Esophagus muscularis mucosa (tissue), 4 donors: ENCODE measurements around the gene PRRC2B. TPM values are rescaled to one million over a fixed set of nuclear protein-coding genes. Genes with fewer than 3 reads are reported as not detected.

Experiments
- DNase-seq: peaks from one replicate; pipeline ENCODE4 v3.0.0-alpha.2; 2017; ENCODE audit errors: extremely low spot score
- H3K27ac ChIP-seq, 4 donors: fragments of 200-600 bp; sonication (generic); replicated peaks in 1 of 4; 1 replicate in 3 of 4; 2 replicates in 1 of 4; pipeline ENCODE4 v1.5.1; 2016 to 2019; ENCODE audit warnings: mild to moderate bottlenecking in 1 of 4
- H3K27me3 ChIP-seq, 4 donors: fragments of 200-600 bp; sonication (generic); one replicate each; pipeline versions ENCODE4 v1.5.1 to v1.6.0; 2016 to 2019
- H3K36me3 ChIP-seq, 4 donors: fragments of 200-600 bp; sonication (generic); one replicate each; pipeline ENCODE4 v1.5.1; 2016 to 2019
- H3K4me1 ChIP-seq, 4 donors: fragments of 200-600 bp; sonication (generic); one replicate each; pipeline ENCODE4 v1.5.1; 2016 to 2019
- H3K4me3 ChIP-seq, 4 donors: fragments of 200-600 bp; sonication (generic); 1 replicate in 2 of 4; 2 replicates in 2 of 4; pipeline ENCODE4 v1.5.1; 2016 to 2019; ENCODE audit warnings: mild to moderate bottlenecking in 4 of 4, moderate library complexity in 1 of 4
- H3K9me3 ChIP-seq, 4 donors: fragments of 200-600 bp; sonication (generic); 1 replicate in 3 of 4; 2 replicates in 1 of 4; pipeline ENCODE4 v1.5.1; 2016 to 2019
- EP300 ChIP-seq: sonication (generic); formaldehyde crosslinking; IDR thresholded peaks from one replicate; pipeline ENCODE4 v1.6.1; 2017; ENCODE audit warnings: antibody characterized with exemption
- POLR2A ChIP-seq: fragments of 450-650 bp; IDR thresholded peaks from one replicate; pipeline ENCODE4 v1.6.1; 2017; ENCODE audit warnings: antibody characterized with exemption, moderate library complexity, mild to moderate bottlenecking, low read depth
- POLR2AphosphoS5 ChIP-seq, 2 donors: sonication (generic); formaldehyde crosslinking; IDR thresholded peaks; one replicate each; pipeline ENCODE4 v1.6.1; 2017; ENCODE audit warnings: antibody characterized with exemption in 2 of 2
- WGBS: methylation state at CpG from one replicate; pipeline ENCODE4 v1.1.5; 2018; 5-methylcytosine and 5-hydroxymethylcytosine counted together
- intact Hi-C: fragments of 100-400 bp; cut with DNase I; formaldehyde crosslinking; loops from one replicate; pipeline ENCODE4 v1.15.1; 2023
- total RNA-seq, 4 donors: library from RNA; depleted of rRNA; stranded (reverse); fragments of >200 nt; gene quantifications; one replicate each; pipeline versions ENCODE4 v1.1.0 to v1.2.1, GENCODE V29; 2016
- TF ChIP-seq, protein P1 (sequence below), 3 experiments: fragments of 200-600 bp in 2 of 3; fragments of 450-650 bp in 1 of 3; sonication (generic) in 2 of 3; IDR thresholded peaks; one replicate each; pipeline ENCODE4 v1.5.1; 2017 to 2019; ENCODE audit warnings: antibody characterized with exemption in 3 of 3, mild to moderate bottlenecking in 2 of 3, moderate library complexity in 1 of 3

The PRRC2B gene
- total RNA-seq, 4 donors from 2014 or later, result 109 to 226 (median 148) TPM

DNA sequence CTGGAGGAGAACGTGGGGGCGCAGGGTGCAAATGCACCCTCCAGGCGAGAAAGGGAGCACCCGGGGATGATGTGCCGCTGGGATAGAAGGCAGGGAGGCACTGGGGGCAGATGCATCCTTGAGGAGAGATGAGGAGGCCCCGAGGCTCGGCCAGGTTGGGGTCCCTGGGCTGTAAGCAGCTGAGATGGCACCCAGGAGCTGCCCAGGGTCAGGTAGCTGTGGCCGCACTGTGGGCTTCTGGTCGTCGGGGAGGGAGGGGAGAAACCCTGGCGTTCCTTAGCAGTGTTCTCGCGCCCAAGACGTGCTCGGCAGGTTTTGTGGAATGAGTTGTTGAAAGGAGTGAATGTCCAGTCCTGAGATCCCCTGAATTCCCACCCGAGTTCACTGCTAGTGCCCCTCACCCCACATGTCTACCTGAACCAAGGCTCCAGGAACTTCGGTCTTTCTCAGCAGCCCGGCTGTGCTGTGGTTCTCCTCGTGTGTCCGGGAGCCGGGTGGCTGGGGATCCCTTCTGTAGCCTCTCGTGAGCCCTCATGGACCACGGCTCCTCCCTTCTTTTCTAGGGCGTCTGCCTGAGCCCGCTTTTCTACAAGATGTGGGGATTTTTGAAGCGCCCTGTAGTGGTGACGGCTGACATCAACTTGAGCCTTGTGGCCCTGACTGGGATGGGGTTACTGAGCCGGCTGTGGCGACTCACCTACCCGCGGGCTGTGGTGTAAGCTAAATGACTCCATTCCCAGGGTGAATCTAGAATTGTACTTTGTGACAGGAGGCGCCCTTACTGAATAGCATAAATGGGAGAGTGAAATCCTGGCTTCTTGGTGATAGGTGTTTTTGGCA lies 110.0 kb downstream of the PRRC2B start:
- Histone ChIP-seq H3K36me3 (peaks cover 11 to 39% (median 23%) of the 10 kb centered on the region in 4 donors), H3K27me3 (no peaks in the 10 kb centered on the region), H3K9me3 (no peaks in the 10 kb centered on the region), H3K4me1 (peaks cover 17 to 37% (median 29%) of the 10 kb centered on the region in 4 donors), H3K4me3 (peak overlapping the region; percentile 77 to 98 (median 93)), H3K27ac (peak overlapping the region; percentile 81 to 86 (median 84))
- TF ChIP-seq POLR2AphosphoS5 (IDR thresholded peaks at IDR 0.05) (no peak), POLR2A (no peak), EP300 (no peak)
- TF ChIP-seq, protein P1, sequence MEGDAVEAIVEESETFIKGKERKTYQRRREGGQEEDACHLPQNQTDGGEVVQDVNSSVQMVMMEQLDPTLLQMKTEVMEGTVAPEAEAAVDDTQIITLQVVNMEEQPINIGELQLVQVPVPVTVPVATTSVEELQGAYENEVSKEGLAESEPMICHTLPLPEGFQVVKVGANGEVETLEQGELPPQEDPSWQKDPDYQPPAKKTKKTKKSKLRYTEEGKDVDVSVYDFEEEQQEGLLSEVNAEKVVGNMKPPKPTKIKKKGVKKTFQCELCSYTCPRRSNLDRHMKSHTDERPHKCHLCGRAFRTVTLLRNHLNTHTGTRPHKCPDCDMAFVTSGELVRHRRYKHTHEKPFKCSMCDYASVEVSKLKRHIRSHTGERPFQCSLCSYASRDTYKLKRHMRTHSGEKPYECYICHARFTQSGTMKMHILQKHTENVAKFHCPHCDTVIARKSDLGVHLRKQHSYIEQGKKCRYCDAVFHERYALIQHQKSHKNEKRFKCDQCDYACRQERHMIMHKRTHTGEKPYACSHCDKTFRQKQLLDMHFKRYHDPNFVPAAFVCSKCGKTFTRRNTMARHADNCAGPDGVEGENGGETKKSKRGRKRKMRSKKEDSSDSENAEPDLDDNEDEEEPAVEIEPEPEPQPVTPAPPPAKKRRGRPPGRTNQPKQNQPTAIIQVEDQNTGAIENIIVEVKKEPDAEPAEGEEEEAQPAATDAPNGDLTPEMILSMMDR (IDR thresholded peaks at IDR 0.05), result no peak
- intact Hi-C loops, result no loop called here
- WGBS, result 25% methylated on average over 24 of the region's 32 CpGs
- DNase-seq, result no peak

- no peak for DNase-seq
- Histone ChIP-seq H3K27ac (no peak overlapping the region), H3K9me3 (no peaks in the 10 kb centered on the region), H3K4me3 (no peak overlapping the region), H3K27me3 (no peaks in the 10 kb centered on the region), H3K36me3 (peaks cover 9 to 39% (median 24%) of the 10 kb centered on the region in 4 donors), H3K4me1 (peaks cover 17 to 37% (median 29%) of the 10 kb centered on the region in 4 donors)
- 89% methylated on average over 8 of the region's 8 CpGs for WGBS
- no peak for TF ChIP-seq EP300
- TF ChIP-seq POLR2A, result no peak
- TF ChIP-seq, protein P1 (IDR thresholded peaks at IDR 0.05), result no peak
- no peak for TF ChIP-seq POLR2AphosphoS5 (IDR thresholded peaks at IDR 0.05)
- intact Hi-C loops, result no loop called here
Measured at GRCh38 chr9:131505012-131505411, 111.1 kb downstream of the PRRC2B start.

GRCh38 chr9:131511416-131511815 lies 117.5 kb downstream of the PRRC2B start:
- H3K4me3 ChIP-seq, result no peak overlapping the region
- H3K9me3 ChIP-seq, result no peaks in the 10 kb centered on the region
- 80% methylated on average over 7 of the region's 7 CpGs for WGBS
- DNase-seq, result no peak
- no peaks in the 10 kb centered on the region for H3K27me3 ChIP-seq
- TF ChIP-seq EP300, result no peak
- no peak for TF ChIP-seq POLR2AphosphoS5 (IDR thresholded peaks at IDR 0.05)
- TF ChIP-seq POLR2A, result no peak
- TF ChIP-seq, protein P1 (IDR thresholded peaks at IDR 0.05), result no peak
- intact Hi-C loops, result no loop called here
- no peaks in the 10 kb centered on the region for H3K4me1 ChIP-seq
- H3K27ac ChIP-seq, result no peak overlapping the region
- peaks cover 69 to 93% (median 83%) of the 10 kb centered on the region in 4 donors for H3K36me3 ChIP-seq

GRCh38 chr9:131511880-131512279 lies 118.0 kb downstream of the PRRC2B start:
- no peak for DNase-seq
- Histone ChIP-seq H3K27ac (no peak overlapping the region), H3K9me3 (no peaks in the 10 kb centered on the region), H3K4me1 (peaks cover 0 to under 1% (median 0%) of the 10 kb centered on the region in 4 donors), H3K4me3 (no peak overlapping the region), H3K36me3 (peaks cover 74 to 98% (median 88%) of the 10 kb centered on the region in 4 donors), H3K27me3 (no peaks in the 10 kb centered on the region)
- WGBS, result 99% methylated on average over 5 of the region's 6 CpGs
- intact Hi-C loops, result no loop called here
- TF ChIP-seq EP300, result no peak
- TF ChIP-seq POLR2A, result no peak
- TF ChIP-seq POLR2AphosphoS5 (IDR thresholded peaks at IDR 0.05), result no peak
- TF ChIP-seq, protein P1 (IDR thresholded peaks at IDR 0.05), result no peak
